Fibroblast of lung (primary cell): Measurements from ENCODE around the gene HP. TPM values are rescaled to one million over a fixed set of nuclear protein-coding genes. Genes with fewer than 3 reads are reported as not detected.

Experiments used
- DNase-seq, 2 donors: peaks; one replicate each; pipeline versions ENCODE4 v3.0.0 to v3.0.0-alpha.2; 2010; ENCODE audit warnings: low read depth in 2 of 2
- H2AFZ ChIP-seq: 2 replicates; pipeline ENCODE4 v1.5.1; 2012; ENCODE audit warnings: low read length, control low read depth, inconsistent platforms
- H3K27ac ChIP-seq: 2 replicates; pipeline ENCODE4 v1.5.1; 2011; ENCODE audit warnings: low read length, control low read depth; ENCODE audit not compliant: insufficient read depth
- H3K27me3 ChIP-seq: 2 replicates; pipeline ENCODE4 v1.5.1; 2011; ENCODE audit warnings: mild to moderate bottlenecking, low read length; ENCODE audit not compliant: control insufficient read depth, insufficient read depth
- H3K36me3 ChIP-seq: 2 replicates; pipeline ENCODE4 v1.5.1; 2011; ENCODE audit warnings: low read length; ENCODE audit not compliant: control insufficient read depth, insufficient read depth
- H3K4me1 ChIP-seq: 2 replicates; pipeline ENCODE4 v1.5.1; 2011; ENCODE audit warnings: low read length; ENCODE audit not compliant: control insufficient read depth, insufficient read depth; ENCODE audit errors: extremely low read depth
- H3K4me2 ChIP-seq: 2 replicates; pipeline ENCODE4 v1.5.1; 2011; ENCODE audit warnings: low read length, control low read depth; ENCODE audit not compliant: insufficient read depth; ENCODE audit errors: extremely low read depth
- H3K4me3 ChIP-seq, 4 experiments: fragments of 200-600 bp in 1 of 4; sonication (generic) in 1 of 4; replicated peaks in 1 of 4; 2 replicates each; pipeline ENCODE4 v1.5.1; 2011 to 2016; ENCODE audit warnings: low read length in 4 of 4, low read depth in 3 of 4, mild to moderate bottlenecking in 3 of 4, control low read depth in 2 of 4, inconsistent platforms in 1 of 4, mixed read lengths in 1 of 4; ENCODE audit not compliant: insufficient read depth in 1 of 4; ENCODE audit errors: control extremely low read depth in 1 of 4
- H3K79me2 ChIP-seq: 2 replicates; pipeline ENCODE4 v1.5.1; 2012; ENCODE audit warnings: mild to moderate bottlenecking, low read length, inconsistent platforms; ENCODE audit not compliant: control insufficient read depth, insufficient read depth
- H3K9ac ChIP-seq: 2 replicates; pipeline ENCODE4 v1.5.1; 2011; ENCODE audit warnings: mild to moderate bottlenecking, low read length, control low read depth; ENCODE audit not compliant: insufficient read depth
- H3K9me3 ChIP-seq: 2 replicates; pipeline ENCODE4 v1.5.1; 2012; ENCODE audit warnings: low read depth, low read length; ENCODE audit not compliant: control insufficient read depth, insufficient read depth
- H4K20me1 ChIP-seq: 2 replicates; pipeline ENCODE4 v1.5.1; 2011; ENCODE audit warnings: low read length; ENCODE audit not compliant: control insufficient read depth, insufficient read depth; ENCODE audit errors: extremely low read depth
- CTCF ChIP-seq, 2 donors: IDR thresholded peaks in 1 of 2; conservative IDR thresholded peaks in 1 of 2; 1 replicate in 1 of 2; 2 replicates in 1 of 2; pipeline ENCODE4 v1.5.1; 2011 to 2012; ENCODE audit warnings: low read length in 2 of 2, control low read depth in 1 of 2, inconsistent platforms in 1 of 2, low read depth in 1 of 2, mild to moderate bottlenecking in 1 of 2
- EZH2 ChIP-seq: IDR thresholded peaks from 2 replicates; pipeline ENCODE4 v1.5.1; 2012; ENCODE audit warnings: low read length, control low read depth, mild to moderate bottlenecking; ENCODE audit errors: missing control alignments
- polyA plus RNA-seq, 2 donors: library from polyadenylated mRNA; depleted of rRNA in 1 of 2; stranded (reverse) in 1 of 2; unstranded in 1 of 2; fragments of >200 nt; gene quantifications; 2 replicates each; pipeline ENCODE4 v1.2.1, GENCODE V29; 2011 to 2012; ENCODE audit warnings: missing spikeins in 1 of 2
- total RNA-seq: library from RNA; depleted of rRNA; stranded (reverse); fragments of >200 nt; gene quantifications from 2 replicates; pipeline ENCODE4 v1.2.1, GENCODE V29; 2014

Gene HP
- total and polyA plus RNA-seq, 2 donors (not counting 1 experiment from before 2014, with no cell fraction given): not detected

DNA sequence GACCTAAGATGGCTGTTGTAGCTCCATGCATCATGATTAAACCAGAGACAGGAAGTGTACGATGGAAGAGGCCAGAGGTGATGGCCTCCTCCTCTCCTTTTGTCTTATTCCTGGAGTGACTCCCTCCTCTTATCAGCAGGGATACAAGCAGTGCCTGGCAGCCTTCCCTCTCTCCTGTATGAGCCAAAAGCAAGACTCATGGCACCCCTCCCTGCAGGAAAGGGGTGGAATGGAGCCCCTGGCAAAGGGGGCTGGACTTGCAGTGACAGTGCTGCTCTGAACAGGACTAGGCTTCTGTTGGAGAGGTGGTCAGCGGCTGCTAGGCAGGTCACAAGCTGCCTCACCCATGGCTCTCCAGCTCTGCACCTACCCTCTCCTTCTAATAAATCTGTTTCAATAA, 30.7 kb downstream of the HP start:
- no peak for TF ChIP-seq CTCF (conservative IDR thresholded peaks at IDR 0.05 in 1 of 2, IDR thresholded peaks at IDR 0.05 in 1 of 2; ENCODE audit: low read depth in 1 of 2, low read length in 2 of 2)
- TF ChIP-seq EZH2: no peak
- Histone ChIP-seq H3K4me2 (no peak overlapping the region), H3K4me1 (no peaks in the 10 kb centered on the region), H4K20me1 (no peaks in the 10 kb centered on the region), H3K27ac (no peak overlapping the region), H3K79me2 (peaks cover 3% of the 10 kb centered on the region), H3K36me3 (peaks cover 6% of the 10 kb centered on the region), H3K9me3 (no peaks in the 10 kb centered on the region), H3K9ac (no peak overlapping the region), H3K27me3 (no peaks in the 10 kb centered on the region), H2AFZ (no peak overlapping the region), H3K4me3 (no peak overlapping the region)
- no peak for DNase-seq

DNA sequence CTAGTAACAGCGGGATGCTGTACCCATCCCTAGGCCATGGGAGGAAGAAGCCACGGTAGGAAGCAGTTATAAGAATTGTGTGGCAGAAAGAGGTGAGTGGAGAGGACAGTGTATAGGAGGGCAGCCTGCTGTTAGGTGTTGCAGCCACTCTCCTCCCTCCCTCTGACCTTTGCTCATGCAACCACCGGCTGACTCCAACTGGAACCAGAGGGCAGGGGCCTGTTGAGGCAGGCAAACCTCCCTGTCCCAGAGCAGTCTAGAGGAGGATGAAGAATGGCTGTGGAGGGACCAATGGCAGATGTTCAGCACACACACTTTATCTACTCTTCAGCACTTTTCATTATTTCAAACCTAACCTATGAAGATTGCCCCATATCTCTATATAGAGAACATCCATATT, 36.9 kb downstream of the HP start:
- H2AFZ ChIP-seq: no peak overlapping the region
- TF ChIP-seq EZH2: no peak
- TF ChIP-seq CTCF (conservative IDR thresholded peaks at IDR 0.05 in 1 of 2, IDR thresholded peaks at IDR 0.05 in 1 of 2; ENCODE audit: low read depth in 1 of 2, low read length in 2 of 2): no peak
- H3K27me3 ChIP-seq: no peaks in the 10 kb centered on the region
- H3K36me3 ChIP-seq: peaks cover 8% of the 10 kb centered on the region
- peaks cover 2% of the 10 kb centered on the region for H3K4me1 ChIP-seq
- H3K9ac ChIP-seq: no peak overlapping the region
- DNase-seq: no peak
- H4K20me1 ChIP-seq: no peaks in the 10 kb centered on the region
- no peaks in the 10 kb centered on the region for H3K9me3 ChIP-seq
- no peak overlapping the region for H3K4me3 ChIP-seq
- H3K27ac ChIP-seq: no peak overlapping the region
- H3K4me2 ChIP-seq: peak overlapping the region; percentile 8
- peaks cover 54% of the 10 kb centered on the region for H3K79me2 ChIP-seq

DNA sequence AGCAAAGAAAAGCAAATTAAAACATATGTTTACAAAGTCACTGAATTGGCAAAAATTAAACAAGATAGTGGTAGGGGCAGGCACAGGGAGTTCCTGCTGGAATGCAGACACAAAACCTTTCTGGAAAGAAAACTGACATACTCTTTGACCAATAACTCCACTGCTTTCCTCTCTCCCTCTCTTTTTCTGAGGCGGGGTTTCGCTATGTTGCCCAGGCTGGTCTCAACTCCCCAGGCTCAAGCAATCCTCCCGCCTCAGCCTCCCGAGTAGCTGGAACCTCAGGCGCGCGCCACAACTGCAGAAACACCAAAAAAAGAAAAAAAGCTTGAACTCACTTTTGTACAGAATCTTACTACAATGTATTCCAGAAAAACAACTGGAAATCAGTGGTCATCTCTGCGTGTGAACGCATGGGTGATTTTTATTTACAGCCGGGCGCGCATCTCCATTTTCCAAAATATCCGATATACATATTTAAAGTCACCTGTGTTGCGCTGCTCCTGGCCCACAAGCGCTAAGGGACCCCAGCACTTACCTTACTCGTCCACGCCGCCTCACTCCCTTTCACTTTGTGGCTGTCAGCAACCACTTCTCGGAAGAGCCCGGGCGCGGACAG, 38.6 kb downstream of the HP start:
- Histone ChIP-seq H4K20me1 (no peaks in the 10 kb centered on the region), H3K9ac (peak overlapping the region; percentile 77), H3K36me3 (peaks cover 12% of the 10 kb centered on the region), H3K27me3 (no peaks in the 10 kb centered on the region), H3K4me1 (peaks cover 2% of the 10 kb centered on the region), H3K27ac (peak overlapping the region; percentile 89), H3K79me2 (peaks cover 59% of the 10 kb centered on the region), H3K9me3 (no peaks in the 10 kb centered on the region), H3K4me2 (peak overlapping the region; percentile 94), H2AFZ (peak overlapping the region; percentile 83), H3K4me3 (peak overlapping the region; percentile 85 to 92 (median 88))
- DNase-seq: peak; percentile 76 to 79
- TF ChIP-seq EZH2 (no peak), CTCF (conservative IDR thresholded peaks at IDR 0.05 in 1 of 2, IDR thresholded peaks at IDR 0.05 in 1 of 2; ENCODE audit: low read depth in 1 of 2, low read length in 2 of 2) (no peak)
